HG03565 (cell line): ENCODE results near the gene TPPP.
A peak's percentile ranks its signal among the peaks of the same experiment; 100 is the strongest.
"Not testable (repeated sequence)": the region's sequence is repeated elsewhere in the genome, so short reads cannot be mapped to it uniquely, and the experiment has no call there.

Source experiments
- ATAC-seq: cut with Tn5 transposase; IDR thresholded peaks from one replicate; pipeline ENCODE4 v1.9.1; 2021; ENCODE audit warnings: mild to moderate bottlenecking, moderate library complexity; ENCODE audit not compliant: unreplicated experiment

TPPP gene

DNA sequence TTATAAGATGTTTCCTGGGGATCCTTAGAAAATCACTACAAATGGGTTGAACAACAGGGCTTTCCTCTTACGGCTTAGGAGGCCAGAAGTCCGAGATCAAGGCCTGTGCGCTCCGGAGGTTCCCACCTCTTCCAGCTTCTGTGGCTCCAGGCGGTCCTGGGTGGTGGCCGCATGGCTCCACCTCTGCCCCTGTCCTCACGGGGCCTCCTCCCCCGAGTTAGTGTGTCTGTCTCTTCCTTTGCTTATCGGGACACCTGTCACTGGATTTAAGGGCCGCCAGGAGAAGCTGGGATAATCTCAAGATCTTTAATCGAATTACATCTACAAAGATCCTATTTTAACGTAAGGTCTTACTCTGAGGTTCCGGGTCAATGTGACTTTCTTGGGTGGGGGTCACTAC lies 2.3 kb upstream of the TPPP start:
- not testable (repeated sequence) for ATAC-seq

DNA sequence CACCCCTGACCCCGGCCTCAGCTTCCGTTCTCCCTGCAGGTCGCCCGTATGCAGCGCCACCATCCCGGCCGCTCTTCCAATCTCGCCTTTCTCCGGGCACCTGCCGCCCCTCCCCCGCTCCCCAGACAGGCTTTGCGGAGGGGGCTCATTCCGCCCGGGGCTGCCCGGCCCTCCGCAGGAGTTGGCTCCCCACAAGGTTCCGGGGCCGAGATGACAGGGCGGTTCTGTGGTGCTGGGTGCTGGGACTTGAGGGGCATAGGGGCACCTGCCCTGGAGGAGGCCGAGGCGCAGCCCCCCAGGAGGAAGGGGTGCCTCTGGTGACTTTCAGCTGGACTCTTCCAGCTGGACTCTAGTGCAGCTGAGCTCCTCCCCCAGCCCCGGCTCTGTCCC lies 885 bp upstream of the TPPP start:
- not testable (repeated sequence) for ATAC-seq

DNA sequence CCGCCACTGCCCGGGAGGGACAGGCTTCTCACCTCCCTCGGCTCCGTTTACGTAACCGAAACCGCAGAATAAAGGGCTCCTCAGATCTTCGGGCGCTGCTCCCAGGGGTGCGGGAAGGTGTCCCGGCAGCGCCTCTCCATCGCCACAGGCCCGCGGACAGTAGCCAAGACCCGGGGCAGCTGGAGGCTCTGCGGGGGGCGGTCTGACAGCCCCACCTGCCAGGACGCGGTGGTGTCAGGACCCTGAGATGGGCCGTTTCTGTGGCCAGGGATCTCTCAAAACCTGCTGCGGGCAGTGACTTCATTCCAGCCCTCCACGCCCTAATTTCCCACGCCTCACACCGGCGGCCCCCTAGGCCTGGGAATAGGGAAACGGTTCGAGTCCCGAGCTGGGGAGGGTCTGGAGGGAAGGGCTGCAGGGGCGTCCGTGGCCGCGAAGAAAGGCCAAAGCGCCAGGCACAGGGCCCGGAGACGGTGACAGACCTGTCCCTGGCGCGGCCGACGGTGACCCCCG lies 567 bp downstream of the TPPP start:
- ATAC-seq, result peak; percentile 8

DNA sequence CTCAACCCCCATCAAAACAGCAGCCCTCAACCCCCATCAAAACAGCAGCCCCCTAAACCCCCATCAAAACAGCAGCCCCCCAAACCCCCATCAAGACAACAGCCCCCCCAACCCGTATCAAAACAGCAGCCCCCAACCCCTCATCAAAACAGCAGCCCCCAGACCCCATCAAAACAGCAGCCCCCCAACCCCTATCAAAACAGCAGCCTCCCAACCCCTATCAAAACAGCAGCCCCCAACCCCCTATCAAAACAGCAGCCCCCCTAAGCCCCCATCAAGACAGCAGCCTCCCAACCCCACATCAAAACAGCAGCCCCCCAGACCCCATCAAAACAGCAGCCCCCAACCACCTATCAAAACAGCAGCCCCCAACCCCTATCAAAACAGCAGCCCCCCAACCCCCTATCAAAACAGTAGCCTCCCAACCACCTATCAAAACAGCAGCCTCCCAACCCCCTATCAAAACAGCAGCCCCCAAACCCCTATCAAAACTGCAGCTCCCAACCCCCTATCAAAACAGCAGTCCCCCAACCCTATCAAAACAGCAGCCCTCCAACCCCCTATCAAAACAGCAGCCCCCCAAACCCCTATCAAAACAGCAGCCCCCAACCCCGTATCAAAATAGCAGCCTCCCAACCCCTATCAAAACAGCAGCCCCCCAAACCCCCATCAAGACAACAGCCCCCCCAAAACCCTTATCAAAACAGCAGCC lies 1.2 kb downstream of the TPPP start:
- no peak for ATAC-seq

DNA sequence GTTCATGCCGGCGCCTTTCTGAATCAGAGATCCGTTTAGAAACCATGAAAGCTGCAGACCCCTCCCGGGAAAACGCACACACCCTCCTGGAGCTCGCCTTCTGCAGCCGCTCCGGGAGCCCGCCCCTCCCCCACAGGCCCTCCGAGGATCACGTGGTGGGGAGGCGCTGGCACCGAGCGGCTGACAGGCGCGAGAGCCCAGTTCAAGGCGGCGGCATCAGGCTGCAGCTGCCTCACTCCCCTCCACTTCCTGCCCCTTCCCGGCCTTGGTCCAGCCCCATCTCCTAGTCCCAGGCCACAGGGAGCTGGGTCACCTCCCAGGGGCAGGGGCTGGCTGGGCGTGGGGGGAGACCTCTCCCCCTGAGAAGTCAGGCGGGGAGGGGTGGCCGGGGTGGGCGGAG lies 2.1 kb downstream of the TPPP start:
- ATAC-seq, result not testable (repeated sequence)

DNA sequence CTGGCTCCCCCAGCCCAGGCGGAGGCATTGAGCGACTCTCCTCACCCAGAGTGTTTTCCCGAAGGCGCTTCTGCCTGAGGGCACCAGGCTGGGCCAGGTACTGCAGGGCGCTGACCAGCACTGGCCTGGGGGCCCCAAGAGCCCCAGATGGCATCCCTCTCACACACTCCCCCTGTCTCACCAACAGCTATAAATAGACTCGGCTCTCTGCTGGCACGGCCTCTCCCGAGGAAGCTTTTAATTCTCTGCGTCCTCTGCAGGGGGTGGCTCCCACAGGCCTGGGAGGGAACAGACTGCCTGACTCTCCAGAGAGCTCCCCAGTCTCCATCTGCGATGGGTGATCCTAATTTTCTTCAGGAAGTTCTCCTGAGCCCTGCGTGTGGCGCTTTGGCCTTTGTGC lies 2.9 kb downstream of the TPPP start:
- ATAC-seq, result not testable (repeated sequence)

DNA sequence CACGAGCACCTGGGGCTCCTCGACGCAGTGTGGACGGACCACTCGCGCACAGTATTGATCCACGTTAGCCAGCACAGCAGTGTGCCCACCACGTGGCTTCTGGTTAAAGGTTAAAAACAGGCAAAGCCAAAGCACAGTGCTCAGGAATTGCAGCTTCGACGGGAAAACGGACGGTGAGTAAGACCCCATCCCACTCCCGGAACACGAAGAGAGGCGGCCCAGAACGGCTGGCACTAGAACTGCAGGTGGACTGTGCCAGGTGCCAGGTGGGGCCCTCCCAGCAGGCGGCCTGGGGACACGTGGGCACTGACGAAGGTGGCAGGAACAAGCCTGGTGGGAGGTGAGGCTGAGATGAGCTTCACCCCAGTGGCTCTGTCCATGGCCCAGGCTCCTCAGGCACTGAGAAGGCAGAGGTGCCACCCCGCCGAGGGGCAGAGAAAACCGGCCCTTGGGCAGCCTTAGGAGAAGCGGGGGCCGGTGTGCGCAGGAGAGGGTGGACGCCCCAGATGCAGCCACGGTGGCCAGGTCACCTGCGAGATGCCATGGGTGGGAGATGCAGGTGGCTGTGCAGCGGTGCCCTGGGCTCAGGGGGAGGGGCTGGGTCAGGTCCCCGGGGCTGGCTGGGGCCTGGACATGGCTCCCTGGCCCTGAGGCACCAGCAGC lies 4.7 kb downstream of the TPPP start:
- ATAC-seq, result not testable (repeated sequence)

DNA sequence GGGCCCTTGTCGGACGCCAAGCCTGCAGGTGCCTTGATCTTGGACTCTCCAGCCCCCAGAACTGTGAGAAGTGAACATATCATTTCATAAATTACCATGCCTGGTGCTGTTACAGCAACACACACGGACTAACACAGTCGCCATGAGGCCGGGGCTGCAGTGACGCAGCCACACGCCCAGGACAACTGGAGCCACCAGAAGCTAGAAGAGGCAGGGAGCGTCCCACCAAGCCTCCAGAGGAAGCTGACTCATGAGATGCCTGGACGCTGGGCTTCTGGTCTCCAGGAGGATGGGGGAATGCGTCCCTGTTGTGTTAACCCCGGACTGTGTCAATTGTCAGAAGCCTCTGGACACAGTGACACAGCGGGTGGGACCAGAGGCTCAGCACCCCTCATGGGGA lies 6.2 kb downstream of the TPPP start:
- ATAC-seq, result not testable (repeated sequence)

DNA sequence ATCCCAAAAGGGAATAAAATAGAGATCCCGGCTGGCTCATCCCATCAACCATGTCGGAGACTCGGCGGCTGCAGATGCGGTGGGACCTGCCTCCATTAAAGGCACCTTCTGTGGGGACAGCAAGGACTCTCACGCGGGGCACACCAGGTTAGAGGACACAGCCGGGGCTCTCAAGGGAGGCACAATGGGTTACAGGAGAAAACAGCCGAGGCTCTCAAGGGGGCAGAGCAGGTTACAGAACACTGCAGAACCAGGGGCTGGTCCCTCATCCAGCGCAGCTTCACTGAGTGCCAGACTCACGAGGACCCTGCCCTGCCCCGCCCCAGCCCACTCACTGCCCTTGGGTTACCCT lies 7.0 kb downstream of the TPPP start:
- not testable (repeated sequence) for ATAC-seq

DNA sequence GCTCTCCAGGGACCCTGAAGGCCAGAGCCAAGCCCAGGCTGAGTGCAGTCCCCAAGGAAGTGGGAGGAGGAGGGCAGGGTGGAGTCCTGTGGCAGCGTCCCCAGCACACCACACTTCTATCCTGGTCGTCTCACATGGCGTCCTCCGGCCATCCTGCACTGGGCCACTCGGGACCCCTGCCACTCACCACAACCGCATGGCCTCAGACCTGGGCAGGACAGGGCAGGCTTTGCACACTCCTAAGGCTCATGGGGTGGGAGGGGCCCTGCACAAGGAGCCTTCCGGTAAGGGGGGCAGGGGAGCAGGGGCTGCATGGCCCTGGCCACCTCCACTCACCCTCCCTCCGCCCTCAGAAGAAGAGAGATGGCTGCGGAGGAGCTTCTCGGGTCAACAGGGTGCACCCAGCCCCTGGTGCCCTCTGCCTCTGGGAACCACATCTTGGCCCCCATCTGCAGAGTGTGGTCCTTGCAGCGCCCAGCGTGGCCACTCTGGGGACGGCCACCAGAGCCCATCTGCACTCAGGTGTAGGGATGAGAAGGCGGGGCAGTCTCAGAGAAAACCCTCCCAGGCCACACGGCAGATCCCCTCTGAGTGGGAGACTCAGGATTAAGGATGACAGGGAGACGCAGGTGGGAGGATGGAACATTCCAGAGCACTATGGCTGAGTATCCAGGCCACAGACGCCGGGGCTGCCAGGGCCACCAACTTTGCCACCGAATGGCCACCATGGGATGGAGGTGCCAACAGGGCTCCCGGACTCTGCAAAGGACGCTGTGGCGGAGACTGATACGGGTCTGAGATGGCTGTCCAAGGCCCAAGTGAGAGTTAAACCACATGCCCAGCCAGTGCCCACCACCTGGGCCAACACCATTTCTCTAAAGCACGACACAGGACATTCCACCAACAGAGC lies 7.6 kb downstream of the TPPP start:
- no peak for ATAC-seq

DNA sequence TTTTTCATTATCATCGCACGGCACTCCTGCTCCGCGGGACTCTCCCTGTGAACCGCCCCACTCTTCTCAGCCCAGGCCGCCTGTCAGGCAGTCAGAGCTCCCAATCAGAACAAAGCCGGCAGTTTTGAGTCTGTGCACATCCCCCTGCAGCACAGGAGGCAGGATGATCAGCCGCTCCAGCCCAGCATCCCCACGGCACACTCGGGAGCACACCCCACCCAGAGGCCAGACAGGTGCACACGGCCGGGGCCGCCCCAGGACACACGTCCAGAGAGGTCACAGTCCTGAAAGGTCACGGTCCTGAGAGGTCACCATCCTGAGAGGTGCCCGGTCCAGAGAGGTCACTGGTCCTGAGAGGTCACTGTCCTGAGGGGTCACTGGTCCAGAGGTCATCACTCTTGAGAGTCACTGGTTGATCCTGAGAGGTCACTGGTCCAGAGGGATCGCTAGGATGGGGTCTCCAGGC lies 8.4 kb downstream of the TPPP start:
- ATAC-seq, result no peak

DNA sequence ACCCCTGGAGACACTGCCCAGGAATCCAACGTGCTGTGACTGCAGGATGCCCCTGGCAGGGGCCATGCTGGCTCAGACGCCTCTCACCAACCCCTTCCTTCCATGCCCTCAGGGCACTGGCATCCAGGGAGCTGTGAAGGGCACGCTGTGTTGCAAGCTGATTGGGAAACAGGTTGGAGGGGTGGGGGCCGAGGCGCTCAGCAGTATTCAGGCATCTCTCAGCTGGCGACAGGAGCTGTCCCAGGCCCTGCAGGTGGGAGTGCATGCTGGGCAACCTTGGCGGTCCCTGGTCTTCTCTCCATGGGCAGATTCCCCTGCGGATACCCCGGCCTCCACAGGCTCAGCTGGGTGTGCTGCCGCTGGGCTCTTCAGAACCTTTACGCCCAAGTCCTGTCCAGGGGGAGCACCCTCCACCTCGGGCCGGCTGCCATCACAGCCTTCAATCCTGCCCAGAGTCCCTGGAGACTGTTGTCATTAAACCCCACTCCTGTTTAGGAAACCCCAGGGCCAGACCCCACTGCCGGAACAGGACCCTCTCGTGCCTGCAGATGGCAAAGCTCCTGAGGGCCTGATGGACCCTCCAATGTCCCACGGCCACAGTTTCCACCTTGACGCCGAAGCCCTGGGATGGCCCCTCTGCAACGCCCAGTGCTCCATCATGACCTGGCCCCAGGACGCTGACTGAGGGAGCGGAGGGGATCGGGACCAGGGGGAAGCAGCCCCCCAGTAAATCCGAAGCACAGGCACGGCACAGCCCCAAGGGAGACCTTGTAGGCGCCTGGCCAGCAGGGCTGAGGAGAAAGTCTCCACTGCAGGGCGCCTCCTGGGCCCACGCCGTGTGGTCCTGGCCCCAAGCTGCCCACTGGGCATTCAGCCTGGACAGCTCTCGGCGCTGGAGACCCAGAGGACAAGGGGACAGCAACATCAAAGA lies 9.3 kb downstream of the TPPP start:
- ATAC-seq, result no peak

DNA sequence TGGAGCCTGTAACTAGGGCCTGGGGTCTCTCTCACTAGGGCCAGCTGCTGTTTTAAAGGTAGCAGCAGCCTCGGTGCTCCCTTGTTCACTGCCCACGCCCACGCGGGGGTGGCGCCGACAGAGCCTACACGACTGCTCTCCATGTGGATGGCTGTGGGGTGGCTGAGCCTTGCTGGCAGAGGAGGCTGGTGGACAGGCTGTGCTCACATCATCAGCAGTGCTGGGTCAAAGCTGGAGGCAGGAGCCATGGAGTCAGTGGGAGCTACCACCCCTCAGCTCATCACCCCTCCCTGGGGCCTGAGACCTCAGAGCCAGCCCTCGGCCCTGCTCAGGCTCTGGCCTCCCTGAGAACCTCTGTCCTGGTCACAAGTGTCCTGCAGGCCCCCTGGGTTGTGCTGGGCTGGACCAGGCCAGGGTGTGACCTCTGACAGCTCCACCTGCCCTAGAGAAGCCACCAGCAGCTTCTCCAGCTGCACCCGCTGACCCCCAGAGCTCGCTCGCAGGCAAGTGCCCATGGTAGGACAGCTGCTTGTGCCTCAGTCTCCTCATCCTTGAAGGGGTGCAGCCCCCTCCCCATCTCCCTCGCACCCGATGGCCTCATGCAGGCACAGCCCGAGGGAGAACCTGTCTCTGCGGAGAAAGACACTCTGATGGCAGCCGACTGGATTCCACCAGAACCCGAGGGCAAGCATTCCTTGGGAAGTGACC lies 10.3 kb downstream of the TPPP start:
- not testable (repeated sequence) for ATAC-seq

DNA sequence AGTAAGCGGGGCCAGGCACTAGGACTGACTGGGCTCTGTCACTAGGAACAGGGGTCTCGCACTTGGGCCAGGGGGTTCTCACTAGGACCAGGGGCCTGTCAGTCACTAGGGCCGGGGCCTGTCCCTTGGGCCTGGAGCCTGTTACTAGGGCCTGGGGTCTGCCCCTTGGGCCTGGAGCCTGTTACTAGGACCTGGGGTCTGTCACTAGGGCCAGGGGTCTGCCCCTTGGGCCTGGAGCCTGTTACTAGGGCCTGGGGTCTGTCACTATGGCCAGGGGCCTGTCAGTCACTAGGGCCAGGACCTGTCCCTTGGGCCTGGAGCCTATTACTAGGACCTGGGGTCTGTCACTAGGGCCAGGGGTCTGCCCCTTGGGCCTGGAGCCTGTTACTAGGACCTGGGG lies 10.9 kb downstream of the TPPP start:
- ATAC-seq, result not testable (repeated sequence)

DNA sequence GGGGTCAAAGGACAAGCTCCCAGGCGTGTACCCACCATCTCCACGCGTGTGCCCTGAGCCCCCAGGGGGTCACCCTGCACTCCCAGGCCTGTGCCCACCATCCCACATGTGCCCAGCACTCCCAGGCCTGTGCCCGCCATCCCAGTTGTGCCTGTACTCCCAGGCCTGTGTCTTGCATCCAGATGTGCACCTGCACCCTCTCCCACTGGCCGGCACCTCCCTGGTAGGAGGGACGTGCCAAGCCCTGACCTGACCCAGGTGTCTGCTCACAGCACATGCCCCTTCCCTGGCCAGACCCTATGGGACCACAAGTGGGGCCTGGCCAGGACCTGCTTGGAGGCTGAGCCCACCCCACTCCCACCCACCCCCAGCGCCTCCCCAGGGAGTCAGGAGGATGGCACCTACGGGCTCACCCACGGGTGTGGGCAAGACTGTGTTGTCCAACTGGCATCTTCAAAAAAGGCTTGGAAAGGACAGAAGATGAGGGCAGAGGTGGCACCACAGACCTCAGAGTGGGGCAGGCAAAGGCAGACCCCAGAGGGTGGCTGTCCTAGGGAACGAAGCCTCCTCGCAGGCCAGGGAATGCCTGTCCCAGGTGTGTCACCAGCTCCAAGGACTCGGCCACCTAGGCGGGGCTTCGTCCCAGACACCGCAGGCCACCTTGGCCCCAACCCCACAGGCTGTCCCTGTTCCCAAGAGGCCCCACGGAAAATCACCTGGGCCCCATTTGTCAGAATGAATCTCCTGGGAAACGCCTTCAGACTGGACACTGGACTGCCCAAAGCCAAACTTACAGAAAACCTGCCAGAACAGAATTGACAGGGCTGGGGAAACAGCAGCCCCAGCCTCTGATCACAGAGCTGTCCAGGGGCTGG lies 11.6 kb downstream of the TPPP start:
- ATAC-seq, result not testable (repeated sequence)

DNA sequence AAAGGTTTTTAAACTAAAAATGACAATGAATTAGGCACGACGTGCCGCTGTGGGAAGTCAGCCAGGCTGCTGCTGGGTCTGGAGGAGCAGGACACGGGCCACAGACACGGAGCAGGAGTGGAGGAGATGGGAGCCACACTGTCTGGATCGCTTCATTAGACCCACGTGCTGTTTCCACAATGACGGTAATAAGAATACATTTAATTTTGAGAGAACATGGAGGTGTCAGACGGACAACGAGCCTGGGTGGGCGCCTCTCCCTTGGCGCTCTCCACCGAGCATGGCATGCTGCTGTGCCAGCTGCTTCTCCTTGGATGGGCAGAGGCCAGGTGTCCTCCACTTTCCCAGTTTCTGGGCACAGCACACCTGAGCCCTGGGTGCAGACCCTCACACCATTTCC lies 12.3 kb downstream of the TPPP start:
- not testable (repeated sequence) for ATAC-seq

DNA sequence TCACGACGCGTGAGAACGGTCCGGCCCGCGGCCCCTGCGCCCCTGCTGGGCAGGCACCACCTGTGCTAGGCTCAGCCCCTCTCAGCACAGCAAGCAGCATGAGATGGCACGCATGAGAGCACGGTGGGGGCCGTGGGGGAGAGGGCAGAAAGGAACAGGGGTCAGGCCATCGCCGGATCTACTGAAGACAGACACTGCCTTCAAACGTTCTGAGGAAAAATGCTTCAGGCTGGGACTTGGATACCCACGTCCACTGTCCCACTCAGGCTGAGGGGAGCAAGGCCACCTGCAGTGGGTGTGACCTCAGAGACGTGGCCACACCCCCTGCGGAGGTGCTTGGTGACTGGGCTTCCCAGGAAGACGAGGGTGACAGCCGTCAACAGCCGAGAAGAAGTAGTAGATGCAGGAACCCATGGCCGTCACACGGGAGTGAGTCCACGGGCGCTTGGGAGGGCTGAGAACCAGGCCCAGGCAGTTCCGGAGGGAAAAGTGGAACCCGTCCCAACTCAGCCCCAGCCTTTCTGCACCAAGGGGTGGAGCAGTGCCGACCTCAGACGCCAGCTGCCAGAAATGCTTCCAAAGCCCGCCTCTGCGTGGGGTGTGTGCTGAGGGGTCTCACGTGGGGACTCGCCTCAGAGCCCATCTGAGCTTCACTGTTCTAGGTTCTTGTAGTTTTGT lies 12.9 kb downstream of the TPPP start:
- ATAC-seq, result not testable (repeated sequence)
